HL-60 (cell line): Measurements from ENCODE around the gene NRXN3.

Experiments used
- DNase-seq, 2 experiments: peaks; one replicate each; pipeline ENCODE4 v3.0.0-alpha.2; 2010 to 2020; ENCODE audit warnings: low read depth in 1 of 2, low spot score in 1 of 2
- H3K27ac ChIP-seq: fragments of 250-450 bp; sonication (Bioruptor Pico); replicated peaks from 2 replicates; pipeline ENCODE4 v1.5.1; 2020; ENCODE audit warnings: mild to moderate bottlenecking, moderate library complexity
- H3K27me3 ChIP-seq: fragments of 250-450 bp; sonication (Bioruptor Pico); 2 replicates; pipeline ENCODE4 v1.5.1; 2021; ENCODE audit warnings: mild to moderate bottlenecking, moderate library complexity; ENCODE audit not compliant: insufficient read depth, poor library complexity, severe bottlenecking
- H3K4me3 ChIP-seq: replicated peaks from 2 replicates; pipeline ENCODE4 v1.5.1; 2011; ENCODE audit warnings: mild to moderate bottlenecking, control low read depth, low read length; ENCODE audit not compliant: insufficient read depth
- GABPA ChIP-seq: IDR thresholded peaks from 2 replicates; pipeline ENCODE4 v1.6.1; 2012; ENCODE audit warnings: low read depth
- POLR2AphosphoS5 ChIP-seq: IDR thresholded peaks from 2 replicates; pipeline ENCODE4 v1.6.1; 2012; ENCODE audit warnings: low read depth
- SPI1 ChIP-seq: IDR thresholded peaks from 2 replicates; pipeline ENCODE4 v1.6.1; 2012; ENCODE audit warnings: low read depth, mild to moderate bottlenecking, borderline replicate concordance
- TF ChIP-seq, protein P1 (sequence below): IDR thresholded peaks from 2 replicates; pipeline ENCODE4 v1.6.1; 2012; ENCODE audit warnings: low read depth; ENCODE audit not compliant: insufficient replicate concordance
- TF ChIP-seq, protein P2 (sequence below): IDR thresholded peaks from one replicate; pipeline ENCODE4 v1.5.1; 2011; ENCODE audit warnings: low read length, control low read depth, inconsistent platforms; ENCODE audit not compliant: insufficient read depth

The NRXN3 gene

DNA sequence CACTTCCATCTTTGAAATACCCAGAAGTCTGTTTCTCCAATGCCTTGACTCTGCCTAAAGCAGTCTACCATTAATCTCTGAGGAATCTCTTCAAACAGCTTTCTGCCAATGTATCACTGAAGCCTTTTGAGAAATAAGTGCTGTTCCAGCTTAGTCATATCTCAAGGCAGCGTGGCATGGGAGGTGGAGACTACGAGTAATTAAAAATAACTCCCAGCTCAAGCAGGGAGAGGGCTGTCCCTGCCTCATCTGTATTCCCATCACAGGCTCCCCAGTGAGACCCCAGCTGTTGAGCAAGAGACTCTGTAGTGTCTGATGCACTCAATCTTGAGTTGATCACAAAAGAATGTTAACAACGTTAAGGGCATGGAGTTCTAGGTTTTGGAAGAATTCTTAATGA, 1340.5 kb downstream of the NRXN3 start:
- TF ChIP-seq POLR2AphosphoS5, result no peak
- no peak for TF ChIP-seq GABPA
- TF ChIP-seq SPI1, result no peak
- TF ChIP-seq, protein P1, sequence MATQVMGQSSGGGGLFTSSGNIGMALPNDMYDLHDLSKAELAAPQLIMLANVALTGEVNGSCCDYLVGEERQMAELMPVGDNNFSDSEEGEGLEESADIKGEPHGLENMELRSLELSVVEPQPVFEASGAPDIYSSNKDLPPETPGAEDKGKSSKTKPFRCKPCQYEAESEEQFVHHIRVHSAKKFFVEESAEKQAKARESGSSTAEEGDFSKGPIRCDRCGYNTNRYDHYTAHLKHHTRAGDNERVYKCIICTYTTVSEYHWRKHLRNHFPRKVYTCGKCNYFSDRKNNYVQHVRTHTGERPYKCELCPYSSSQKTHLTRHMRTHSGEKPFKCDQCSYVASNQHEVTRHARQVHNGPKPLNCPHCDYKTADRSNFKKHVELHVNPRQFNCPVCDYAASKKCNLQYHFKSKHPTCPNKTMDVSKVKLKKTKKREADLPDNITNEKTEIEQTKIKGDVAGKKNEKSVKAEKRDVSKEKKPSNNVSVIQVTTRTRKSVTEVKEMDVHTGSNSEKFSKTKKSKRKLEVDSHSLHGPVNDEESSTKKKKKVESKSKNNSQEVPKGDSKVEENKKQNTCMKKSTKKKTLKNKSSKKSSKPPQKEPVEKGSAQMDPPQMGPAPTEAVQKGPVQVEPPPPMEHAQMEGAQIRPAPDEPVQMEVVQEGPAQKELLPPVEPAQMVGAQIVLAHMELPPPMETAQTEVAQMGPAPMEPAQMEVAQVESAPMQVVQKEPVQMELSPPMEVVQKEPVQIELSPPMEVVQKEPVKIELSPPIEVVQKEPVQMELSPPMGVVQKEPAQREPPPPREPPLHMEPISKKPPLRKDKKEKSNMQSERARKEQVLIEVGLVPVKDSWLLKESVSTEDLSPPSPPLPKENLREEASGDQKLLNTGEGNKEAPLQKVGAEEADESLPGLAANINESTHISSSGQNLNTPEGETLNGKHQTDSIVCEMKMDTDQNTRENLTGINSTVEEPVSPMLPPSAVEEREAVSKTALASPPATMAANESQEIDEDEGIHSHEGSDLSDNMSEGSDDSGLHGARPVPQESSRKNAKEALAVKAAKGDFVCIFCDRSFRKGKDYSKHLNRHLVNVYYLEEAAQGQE, result no peak
- TF ChIP-seq, protein P2, sequence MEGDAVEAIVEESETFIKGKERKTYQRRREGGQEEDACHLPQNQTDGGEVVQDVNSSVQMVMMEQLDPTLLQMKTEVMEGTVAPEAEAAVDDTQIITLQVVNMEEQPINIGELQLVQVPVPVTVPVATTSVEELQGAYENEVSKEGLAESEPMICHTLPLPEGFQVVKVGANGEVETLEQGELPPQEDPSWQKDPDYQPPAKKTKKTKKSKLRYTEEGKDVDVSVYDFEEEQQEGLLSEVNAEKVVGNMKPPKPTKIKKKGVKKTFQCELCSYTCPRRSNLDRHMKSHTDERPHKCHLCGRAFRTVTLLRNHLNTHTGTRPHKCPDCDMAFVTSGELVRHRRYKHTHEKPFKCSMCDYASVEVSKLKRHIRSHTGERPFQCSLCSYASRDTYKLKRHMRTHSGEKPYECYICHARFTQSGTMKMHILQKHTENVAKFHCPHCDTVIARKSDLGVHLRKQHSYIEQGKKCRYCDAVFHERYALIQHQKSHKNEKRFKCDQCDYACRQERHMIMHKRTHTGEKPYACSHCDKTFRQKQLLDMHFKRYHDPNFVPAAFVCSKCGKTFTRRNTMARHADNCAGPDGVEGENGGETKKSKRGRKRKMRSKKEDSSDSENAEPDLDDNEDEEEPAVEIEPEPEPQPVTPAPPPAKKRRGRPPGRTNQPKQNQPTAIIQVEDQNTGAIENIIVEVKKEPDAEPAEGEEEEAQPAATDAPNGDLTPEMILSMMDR, result no peak
- Histone ChIP-seq H3K27ac (no peak overlapping the region), H3K4me3 (no peak overlapping the region), H3K27me3 (no peaks in the 10 kb centered on the region)
- DNase-seq, result no peak

DNA sequence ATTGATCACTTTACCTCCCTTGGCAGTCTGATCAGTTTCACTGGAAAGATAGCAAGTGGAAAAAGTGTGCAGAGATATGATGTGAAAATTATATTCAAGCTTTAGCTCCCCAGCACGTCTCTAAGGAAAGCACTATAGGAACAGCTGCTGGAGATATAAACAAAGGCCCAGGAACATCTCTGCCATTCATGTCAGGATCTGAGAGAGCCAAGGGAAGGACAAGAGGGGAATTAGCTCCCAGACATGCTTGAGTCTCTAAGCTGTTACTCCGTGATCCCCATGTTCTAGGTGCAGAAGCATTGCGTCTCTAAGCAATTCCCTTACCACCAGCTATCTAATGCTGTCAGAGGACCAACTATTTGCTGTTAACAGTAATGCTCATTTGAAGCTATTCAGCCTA, 1341.0 kb downstream of the NRXN3 start:
- Histone ChIP-seq H3K4me3 (no peak overlapping the region), H3K27me3 (no peaks in the 10 kb centered on the region), H3K27ac (no peak overlapping the region)
- DNase-seq, result no peak
- TF ChIP-seq, protein P2, result no peak
- no peak for TF ChIP-seq GABPA
- TF ChIP-seq SPI1, result no peak
- TF ChIP-seq, protein P1, result no peak
- no peak for TF ChIP-seq POLR2AphosphoS5

DNA sequence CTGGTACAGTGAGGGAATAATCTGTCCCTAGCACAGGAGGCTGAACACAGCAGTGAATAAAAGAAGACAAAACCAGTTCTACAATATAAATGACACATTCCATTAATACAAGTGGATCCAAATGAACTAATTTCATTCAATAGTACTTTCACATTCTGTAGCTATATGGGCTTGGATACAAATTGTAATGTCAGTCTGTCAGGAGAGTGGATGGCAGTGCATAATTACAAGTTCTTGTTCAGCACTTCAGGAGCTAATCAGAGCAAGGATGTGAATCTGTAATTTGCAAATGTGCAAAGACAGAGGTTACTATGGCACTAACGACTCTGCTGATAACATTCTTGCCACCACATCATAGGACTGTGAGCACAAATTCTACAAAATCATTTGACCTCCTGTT, 1343.3 kb downstream of the NRXN3 start:
- no peak overlapping the region for H3K4me3 ChIP-seq
- TF ChIP-seq SPI1, result no peak
- TF ChIP-seq, protein P1, result no peak
- TF ChIP-seq, protein P2, result no peak
- TF ChIP-seq POLR2AphosphoS5, result no peak
- TF ChIP-seq GABPA, result no peak
- no peak for DNase-seq
- H3K27ac ChIP-seq, result no peak overlapping the region
- H3K27me3 ChIP-seq, result no peaks in the 10 kb centered on the region
